Gastrocnemius medialis (tissue), 4 donors: ENCODE data around the gene STON2. TPM values are rescaled to one million over a fixed set of nuclear protein-coding genes. Genes with fewer than 3 reads are reported as not detected.

Source experiments
- ATAC-seq, 2 donors: fragments of 150-250 bp; one replicate each; pipeline ENCODE4 v1.9.1; 2016
- DNase-seq, 2 donors: peaks; one replicate each; pipeline ENCODE4 v3.0.0-alpha.2; 2019
- H3K27ac ChIP-seq, 4 donors: fragments of 200-600 bp; sonication (generic); 1 replicate in 1 of 4; 2 replicates in 3 of 4; pipeline ENCODE4 v1.5.1; 2016 to 2018; ENCODE audit warnings: mild to moderate bottlenecking in 2 of 4, moderate library complexity in 1 of 4
- H3K27me3 ChIP-seq, 3 donors: fragments of 200-600 bp; sonication (generic) in 2 of 3; 1 replicate in 1 of 3; 2 replicates in 2 of 3; pipeline versions ENCODE4 v1.5.1 to v1.6.0; 2016 to 2019; ENCODE audit warnings: mild to moderate bottlenecking in 1 of 3, moderate library complexity in 1 of 3
- H3K36me3 ChIP-seq, 2 donors: fragments of 200-600 bp; sonication (generic) in 1 of 2; one replicate each; pipeline ENCODE4 v1.5.1; 2017 to 2018
- H3K4me1 ChIP-seq, 2 donors: fragments of 200-600 bp; sonication (generic) in 1 of 2; one replicate each; pipeline ENCODE4 v1.5.1; 2016 to 2017; ENCODE audit warnings: mild to moderate bottlenecking in 2 of 2
- H3K4me3 ChIP-seq, 4 donors: fragments of 200-600 bp; sonication (generic) in 3 of 4; 1 replicate in 1 of 4; 2 replicates in 3 of 4; pipeline ENCODE4 v1.5.1; 2016 to 2019; ENCODE audit warnings: mild to moderate bottlenecking in 2 of 4
- H3K9me3 ChIP-seq, 3 donors: fragments of 200-600 bp; sonication (generic) in 2 of 3; 1 replicate in 1 of 3; 2 replicates in 2 of 3; pipeline ENCODE4 v1.5.1; 2016 to 2019
- CTCF ChIP-seq, 5 experiments: fragments of 450-650 bp in 3 of 5; fragments of 200-600 bp in 2 of 5; sonication (generic) in 2 of 5; IDR thresholded peaks in 4 of 5; conservative IDR thresholded peaks in 1 of 5; 1 replicate in 4 of 5; 2 replicates in 1 of 5; pipeline ENCODE4 v1.5.1; 2016 to 2019; ENCODE audit warnings: antibody characterized with exemption in 5 of 5, mild to moderate bottlenecking in 3 of 5, moderate library complexity in 3 of 5
- POLR2A ChIP-seq, 2 donors: fragments of 450-650 bp; IDR thresholded peaks; one replicate each; pipeline ENCODE4 v1.6.1; 2017; ENCODE audit warnings: antibody characterized with exemption in 2 of 2, mild to moderate bottlenecking in 2 of 2, moderate library complexity in 2 of 2
- in situ Hi-C, 4 donors: fragments of 200-750 bp; cut with MboI; loops; one replicate each; pipeline versions ENCODE4 v1.15.0 to v1.8.0; 2017; ENCODE audit warnings: low sequenced_read_pairs in 4 of 4
- intact Hi-C: fragments of 100-400 bp; cut with DNase I; formaldehyde crosslinking; loops from one replicate; pipeline ENCODE4 v1.15.1; 2023; ENCODE audit warnings: low total_unique reads
- total RNA-seq, 4 donors: library from RNA; depleted of rRNA; stranded (reverse); fragments of >200 nt; gene quantifications; one replicate each; pipeline versions ENCODE4 v1.1.0 to v1.2.3, GENCODE V29; 2016

Gene STON2
- total RNA-seq, 4 donors from 2014 or later: 60.2 to 198 (median 161) TPM

GRCh38 chr14:81305065-81305464 is 95.1 kb downstream of the STON2 start:
- Histone ChIP-seq H3K36me3 (no peaks in the 10 kb centered on the region), H3K27ac (no peak overlapping the region), H3K9me3 (no peaks in the 10 kb centered on the region), H3K4me3 (no peak overlapping the region), H3K4me1 (peaks cover 26 to 27% of the 10 kb centered on the region in 2 donors), H3K27me3 (no peaks in the 10 kb centered on the region)
- in situ Hi-C loops: no loop called here
- ATAC-seq (no peak), DNase-seq (no peak)
- TF ChIP-seq POLR2A (IDR thresholded peaks at IDR 0.05) (no peak), CTCF (IDR thresholded peaks at IDR 0.05 in 4 of 5, conservative IDR thresholded peaks at IDR 0.05 in 1 of 5) (no peak)
- intact Hi-C loops: no loop called here

- Histone ChIP-seq H3K4me3 (no peak overlapping the region), H3K4me1 (peaks cover 33 to 36% of the 10 kb centered on the region in 2 donors), H3K27ac (peak overlapping the region; percentile 49 to 69 (median 62)), H3K9me3 (no peaks in the 10 kb centered on the region), H3K36me3 (no peaks in the 10 kb centered on the region), H3K27me3 (no peaks in the 10 kb centered on the region)
- TF ChIP-seq CTCF (IDR thresholded peaks at IDR 0.05 in 4 of 5, conservative IDR thresholded peaks at IDR 0.05 in 1 of 5) (no peak), POLR2A (IDR thresholded peaks at IDR 0.05) (no peak)
- ATAC-seq (peak; percentile 40 to 59), DNase-seq (peak in 1 of 2 donors; percentile 63)
- in situ Hi-C loops: no loop called here
- intact Hi-C loops: no loop called here
Observed at GRCh38 chr14:81303258-81303935, 96.7 kb downstream of the STON2 start.

GRCh38 chr14:81302638-81303037 is 97.5 kb downstream of the STON2 start:
- no peak overlapping the region for H3K4me3 ChIP-seq

GRCh38 chr14:81301813-81302212 is 98.3 kb downstream of the STON2 start:
- H3K9me3 ChIP-seq: no peaks in the 10 kb centered on the region
- H3K4me3 ChIP-seq: no peak overlapping the region
- no peaks in the 10 kb centered on the region for H3K27me3 ChIP-seq
- ATAC-seq (peak; percentile 74 to 81), DNase-seq (peak; percentile 15 to 37)
- H3K4me1 ChIP-seq: peaks cover 39 to 45% of the 10 kb centered on the region in 2 donors
- in situ Hi-C loops: no loop called here
- no peak for TF ChIP-seq CTCF (IDR thresholded peaks at IDR 0.05 in 4 of 5, conservative IDR thresholded peaks at IDR 0.05 in 1 of 5)
- TF ChIP-seq POLR2A (IDR thresholded peaks at IDR 0.05): no peak
- no peaks in the 10 kb centered on the region for H3K36me3 ChIP-seq
- H3K27ac ChIP-seq: peak overlapping the region; percentile 47 to 69 (median 62)
- intact Hi-C loops: loop anchor here (2.0 kb wide), 1 partner anchor 99 kb away; the partner anchor contains the start of gene STON2

More at GRCh38 chr14:81302638-81303037, 97.5 kb downstream of the STON2 start:
- Histone ChIP-seq H3K27ac (peak overlapping the region in 3 of 4 donors; percentile 60 to 69 (median 63)), H3K36me3 (no peaks in the 10 kb centered on the region), H3K4me1 (peaks cover 39 to 40% of the 10 kb centered on the region in 2 donors), H3K27me3 (no peaks in the 10 kb centered on the region), H3K9me3 (no peaks in the 10 kb centered on the region)
- intact Hi-C loops: no loop called here
- in situ Hi-C loops: no loop called here
- ATAC-seq (no peak), DNase-seq (no peak)
- TF ChIP-seq CTCF (IDR thresholded peaks at IDR 0.05 in 4 of 5, conservative IDR thresholded peaks at IDR 0.05 in 1 of 5) (no peak), POLR2A (IDR thresholded peaks at IDR 0.05) (no peak)
